Naive thymus-derived CD8-positive, alpha-beta T cell (primary cell): ENCODE results near the gene GRID1. TPM values are rescaled to one million over a fixed set of nuclear protein-coding genes. Genes with fewer than 3 reads are reported as not detected.

Source experiments
- ATAC-seq, 2 donors: fragments of 150-1000 bp; cut with Tn5 transposase in 1 of 2; sonication (Bioruptor Pico), chemical (Tn5 transposase) in 1 of 2; 1 replicate in 1 of 2; 2 replicates in 1 of 2; pipeline ENCODE4 v1.10.0; 2021; ENCODE audit warnings: mild to moderate bottlenecking in 2 of 2, moderate library complexity in 2 of 2
- POLR2A ChIA-PET: fragments of 350-600 bp; sonication (Branson Sonifier 250); formaldehyde crosslinking; loops from one replicate; lab custom pipeline; 2021; ENCODE audit warnings: antibody characterized with exemption; lab: Charles Lee
- DNase-seq, 10 donors: peaks; one replicate each; pipeline versions ENCODE4 v3.0.0 to v3.0.0-alpha.2; 2020 to 2022
- H3K27ac Mint-ChIP-seq, 10 donors: one replicate each; pipeline ENCODE4 v1.8.0; 2020 to 2022; ENCODE audit warnings: mild to moderate bottlenecking in 10 of 10, mixed read lengths in 10 of 10, moderate library complexity in 4 of 10, inconsistent platforms in 1 of 10
- H3K27me3 Mint-ChIP-seq, 5 donors: one replicate each; pipeline ENCODE4 v1.8.0; 2021 to 2022; ENCODE audit warnings: mixed read lengths in 5 of 5
- H3K36me3 Mint-ChIP-seq, 3 donors: one replicate each; pipeline ENCODE4 v1.8.0; 2020 to 2022; ENCODE audit warnings: mixed read lengths in 3 of 3, mild to moderate bottlenecking in 2 of 3, inconsistent platforms in 1 of 3
- H3K4me1 Mint-ChIP-seq, 4 donors: one replicate each; pipeline ENCODE4 v1.8.0; 2021 to 2022; ENCODE audit warnings: mixed read lengths in 4 of 4
- H3K4me3 Mint-ChIP-seq, 10 donors: one replicate each; pipeline ENCODE4 v1.8.0; 2020 to 2022; ENCODE audit warnings: mild to moderate bottlenecking in 10 of 10, mixed read lengths in 10 of 10, moderate library complexity in 6 of 10, inconsistent platforms in 1 of 10
- H3K9me3 Mint-ChIP-seq, 9 donors: one replicate each; pipeline ENCODE4 v1.8.0; 2020 to 2022; ENCODE audit warnings: mixed read lengths in 9 of 9, mild to moderate bottlenecking in 3 of 9, inconsistent platforms in 1 of 9, moderate library complexity in 1 of 9
- microRNA-seq: library from miRNA; unstranded; fragments of <30 nt; microRNA quantifications from one replicate; pipeline ENCODE4 v1.2.0, GENCODE V29; 2022; ENCODE audit warnings: borderline microRNAs expressed
- polyA plus RNA-seq, 3 donors: library from polyadenylated mRNA; unstranded; fragments of 300-500 nt; fragmentation: Illumina TruSeq; gene quantifications; one replicate each; pipeline ENCODE4 v1.2.3, GENCODE V29; 2021
- total RNA-seq, 8 experiments: library from RNA in 2 of 8; stranded (reverse) in 2 of 8; gene quantifications; one replicate each; pipeline ENCODE4 v1.2.3 and lab custom pipeline; 2021 to 2026

The GRID1 gene
- total and polyA plus RNA-seq, 5 experiments from 2014 or later, result not detected

GRCh38 chr10:85593226-85593772 lies 773.3 kb downstream of the GRID1 start:
- Mint-ChIP-seq H3K36me3 (no peaks in the 10 kb centered on the region), H3K4me1 (peaks cover 13 to 18% (median 16%) of the 10 kb centered on the region in 4 donors), H3K27ac (no peak overlapping the region), H3K9me3 (no peaks in the 10 kb centered on the region), H3K27me3 (no peaks in the 10 kb centered on the region), H3K4me3 (no peak overlapping the region)
- no peak for ATAC-seq
- no peak for DNase-seq
- POLR2A ChIA-PET, result no interaction called here

GRCh38 chr10:85581371-85581770 lies 785.2 kb downstream of the GRID1 start:
- H3K4me3 Mint-ChIP-seq, result no peak overlapping the region
- ATAC-seq (no peak), DNase-seq (no peak)
- no peak overlapping the region for H3K27ac Mint-ChIP-seq
- H3K27me3 Mint-ChIP-seq, result peaks cover 7 to 22% (median 8%) of the 10 kb centered on the region in 5 donors
- POLR2A ChIA-PET, result no interaction called here
- no peaks in the 10 kb centered on the region for H3K4me1 Mint-ChIP-seq
- H3K9me3 Mint-ChIP-seq, result peaks cover 0 to 3% (median 0%) of the 10 kb centered on the region in 9 donors
- no peaks in the 10 kb centered on the region for H3K36me3 Mint-ChIP-seq

GRCh38 chr10:85580585-85580984 lies 786.0 kb downstream of the GRID1 start:
- H3K4me1 Mint-ChIP-seq, result no peaks in the 10 kb centered on the region
- DNase-seq (no peak), ATAC-seq (no peak)
- POLR2A ChIA-PET, result no interaction called here
- H3K9me3 Mint-ChIP-seq, result peaks cover 0 to 3% (median 0%) of the 10 kb centered on the region in 9 donors
- no peaks in the 10 kb centered on the region for H3K36me3 Mint-ChIP-seq
- H3K27me3 Mint-ChIP-seq, result peaks cover 7 to 30% (median 13%) of the 10 kb centered on the region in 5 donors
- H3K27ac Mint-ChIP-seq, result no peak overlapping the region
- H3K4me3 Mint-ChIP-seq, result no peak overlapping the region

- DNase-seq, result no peak
- peaks cover 0 to 3% (median 0%) of the 10 kb centered on the region in 9 donors for H3K9me3 Mint-ChIP-seq
- POLR2A ChIA-PET, result no interaction called here
- no peak overlapping the region for H3K4me3 Mint-ChIP-seq
- H3K27me3 Mint-ChIP-seq, result peaks cover 7 to 34% (median 13%) of the 10 kb centered on the region in 5 donors
- no peaks in the 10 kb centered on the region for H3K36me3 Mint-ChIP-seq
- H3K27ac Mint-ChIP-seq, result no peak overlapping the region
- ATAC-seq, result no peak
- H3K4me1 Mint-ChIP-seq, result no peaks in the 10 kb centered on the region
Observed at GRCh38 chr10:85578860-85579259, 787.7 kb downstream of the GRID1 start.

- Mint-ChIP-seq H3K36me3 (no peaks in the 10 kb centered on the region), H3K9me3 (no peaks in the 10 kb centered on the region), H3K27ac (no peak overlapping the region), H3K4me1 (no peaks in the 10 kb centered on the region), H3K4me3 (no peak overlapping the region), H3K27me3 (peaks cover 7 to 28% (median 10%) of the 10 kb centered on the region in 5 donors)
- DNase-seq, result no peak
- POLR2A ChIA-PET, result no interaction called here
- ATAC-seq, result no peak
Observed at GRCh38 chr10:85575441-85575840, 791.2 kb downstream of the GRID1 start.

- no peaks in the 10 kb centered on the region for H3K36me3 Mint-ChIP-seq
- ATAC-seq (no peak), DNase-seq (no peak)
- H3K4me3 Mint-ChIP-seq, result no peak overlapping the region
- H3K9me3 Mint-ChIP-seq, result no peaks in the 10 kb centered on the region
- POLR2A ChIA-PET, result no interaction called here
- H3K4me1 Mint-ChIP-seq, result no peaks in the 10 kb centered on the region
- no peak overlapping the region for H3K27ac Mint-ChIP-seq
- peaks cover 0 to 19% (median 3%) of the 10 kb centered on the region in 5 donors for H3K27me3 Mint-ChIP-seq
Observed at GRCh38 chr10:85570871-85571270, 795.7 kb downstream of the GRID1 start.

GRCh38 chr10:85565381-85565780 lies 801.2 kb downstream of the GRID1 start:
- Mint-ChIP-seq H3K27me3 (peaks cover 3 to 9% (median 3%) of the 10 kb centered on the region in 5 donors), H3K4me3 (no peak overlapping the region), H3K27ac (no peak overlapping the region), H3K9me3 (no peaks in the 10 kb centered on the region), H3K36me3 (no peaks in the 10 kb centered on the region), H3K4me1 (no peaks in the 10 kb centered on the region)
- DNase-seq, result no peak
- no peak for ATAC-seq
- POLR2A ChIA-PET, result no interaction called here

- no peak overlapping the region for H3K27ac Mint-ChIP-seq
- H3K9me3 Mint-ChIP-seq, result no peaks in the 10 kb centered on the region
- no peak overlapping the region for H3K4me3 Mint-ChIP-seq
- no peaks in the 10 kb centered on the region for H3K36me3 Mint-ChIP-seq
- ATAC-seq (no peak), DNase-seq (no peak)
- H3K4me1 Mint-ChIP-seq, result no peaks in the 10 kb centered on the region
- POLR2A ChIA-PET, result no interaction called here
- peaks cover 0 to 10% (median 3%) of the 10 kb centered on the region in 5 donors for H3K27me3 Mint-ChIP-seq
Observed at GRCh38 chr10:85558533-85558932, 808.1 kb downstream of the GRID1 start.

- H3K9me3 Mint-ChIP-seq, result no peaks in the 10 kb centered on the region
- H3K4me1 Mint-ChIP-seq, result no peaks in the 10 kb centered on the region
- peaks cover 0 to 10% (median 3%) of the 10 kb centered on the region in 5 donors for H3K27me3 Mint-ChIP-seq
- POLR2A ChIA-PET, result no interaction called here
- H3K27ac Mint-ChIP-seq, result no peak overlapping the region
- no peaks in the 10 kb centered on the region for H3K36me3 Mint-ChIP-seq
- DNase-seq, result no peak
- ATAC-seq, result no peak
- no peak overlapping the region for H3K4me3 Mint-ChIP-seq
Observed at GRCh38 chr10:85557706-85558105, 808.9 kb downstream of the GRID1 start.

- Mint-ChIP-seq H3K4me1 (no peaks in the 10 kb centered on the region), H3K27ac (no peak overlapping the region), H3K4me3 (no peak overlapping the region), H3K36me3 (no peaks in the 10 kb centered on the region), H3K27me3 (peaks cover 0 to 10% (median 2%) of the 10 kb centered on the region in 5 donors), H3K9me3 (no peaks in the 10 kb centered on the region)
- no peak for DNase-seq
- POLR2A ChIA-PET, result no interaction called here
- ATAC-seq, result no peak
Observed at GRCh38 chr10:85557077-85557476, 809.5 kb downstream of the GRID1 start.

Small RNA genes within 50 kb of the gene (microRNA-seq; reads per million reads assigned to microRNA genes)
- not detected for gene MIR346

Other genes with a start within 250 kb of the GRID1 start
- 10 to 100 TPM; 66.5 to 67.3 TPM for gene WAPL, start 155.0 kb upstream of the GRID1 start, total RNA-seq
- gene WAPL, start 155.0 kb upstream of the GRID1 start, polyA plus RNA-seq, result 10 to 100 TPM; 37.0 to 42.1 (median 38.6) TPM